ENCODE data around the gene NRTN.

NRTN gene

GRCh38 chr19:5782945-5783919 is 21.6 kb upstream of the NRTN start:
- H3K9me3 ChIP-seq (replicated peaks; ENCODE audit: low read length) = no peaks in the 10 kb centered on the region
- no peaks in the 10 kb centered on the region for H3K4me1 ChIP-seq (ENCODE audit: control insufficient read depth, insufficient read depth, low read length)
- H3K9ac ChIP-seq (ENCODE audit: low read depth, low read length) = no peak overlapping the region
- H3K36me3 ChIP-seq (ENCODE audit: insufficient read depth, low read length) = peaks cover 38% of the 10 kb centered on the region
- H3K27me3 ChIP-seq (ENCODE audit: control insufficient read depth, insufficient read depth, low read length) = no peaks in the 10 kb centered on the region
- H3K4me3 ChIP-seq (ENCODE audit: low read length) = no peak overlapping the region
- no peak overlapping the region for H3K4me2 ChIP-seq (ENCODE audit: low read length)

- H3K9ac ChIP-seq (ENCODE audit: low read depth, low read length) = no peak within 1 kb of the TSS
- H3K9me3 ChIP-seq (replicated peaks; ENCODE audit: low read length) = no peaks in the 10 kb centered on the region
- no peaks in the 10 kb centered on the region for H3K4me1 ChIP-seq (ENCODE audit: control insufficient read depth, insufficient read depth, low read length)
- no peaks in the 10 kb centered on the region for H3K27me3 ChIP-seq (ENCODE audit: control insufficient read depth, insufficient read depth, low read length)
- peaks cover 48% of the 10 kb centered on the region for H3K36me3 ChIP-seq (ENCODE audit: insufficient read depth, low read length)
- no peak within 1 kb of the TSS for H3K4me3 ChIP-seq (ENCODE audit: low read length)
- no peak within 1 kb of the TSS for H3K4me2 ChIP-seq (ENCODE audit: low read length)
Observed at GRCh38 chr19:5784581-5785147, 20.2 kb upstream of the NRTN start, which contains the start of gene PRR22. TSS of gene PRR22 (minus strand) at chr19:5784746. CDS start at chr19:5784660, 86 bp downstream.

- H3K9me3 ChIP-seq (replicated peaks; ENCODE audit: low read length) = no peaks in the 10 kb centered on the region
- peaks cover 53% of the 10 kb centered on the region for H3K36me3 ChIP-seq (ENCODE audit: insufficient read depth, low read length)
- no peak overlapping the region for H3K9ac ChIP-seq (ENCODE audit: low read depth, low read length)
- H3K4me3 ChIP-seq (ENCODE audit: low read length) = no peak overlapping the region
- H3K27me3 ChIP-seq (ENCODE audit: control insufficient read depth, insufficient read depth, low read length) = no peaks in the 10 kb centered on the region
- H3K4me1 ChIP-seq (ENCODE audit: control insufficient read depth, insufficient read depth, low read length) = peaks cover 6% of the 10 kb centered on the region
- no peak overlapping the region for H3K4me2 ChIP-seq (ENCODE audit: low read length)
Observed at GRCh38 chr19:5785423-5785822, 19.4 kb upstream of the NRTN start.

- Histone ChIP-seq H3K4me2 (ENCODE audit: low read length) (no peak overlapping the region), H3K9me3 (replicated peaks; ENCODE audit: low read length) (no peaks in the 10 kb centered on the region), H3K27me3 (ENCODE audit: control insufficient read depth, insufficient read depth, low read length) (no peaks in the 10 kb centered on the region), H3K4me1 (ENCODE audit: control insufficient read depth, insufficient read depth, low read length) (peaks cover 6% of the 10 kb centered on the region), H3K4me3 (ENCODE audit: low read length) (no peak overlapping the region), H3K36me3 (ENCODE audit: insufficient read depth, low read length) (peaks cover 53% of the 10 kb centered on the region), H3K9ac (ENCODE audit: low read depth, low read length) (no peak overlapping the region)
Observed at GRCh38 chr19:5786593-5787408, 18.1 kb upstream of the NRTN start.

GRCh38 chr19:5787409-5788182 is 17.3 kb upstream of the NRTN start:
- H3K9ac ChIP-seq (ENCODE audit: low read depth, low read length) = no peak overlapping the region
- no peak overlapping the region for H3K4me3 ChIP-seq (ENCODE audit: low read length)
- no peaks in the 10 kb centered on the region for H3K9me3 ChIP-seq (replicated peaks; ENCODE audit: low read length)
- no peaks in the 10 kb centered on the region for H3K27me3 ChIP-seq (ENCODE audit: control insufficient read depth, insufficient read depth, low read length)
- no peak overlapping the region for H3K4me2 ChIP-seq (ENCODE audit: low read length)
- H3K36me3 ChIP-seq (ENCODE audit: insufficient read depth, low read length) = peaks cover 53% of the 10 kb centered on the region
- peaks cover 6% of the 10 kb centered on the region for H3K4me1 ChIP-seq (ENCODE audit: control insufficient read depth, insufficient read depth, low read length)

- H3K27me3 ChIP-seq (ENCODE audit: control insufficient read depth, insufficient read depth, low read length) = no peaks in the 10 kb centered on the region
- H3K4me2 ChIP-seq (ENCODE audit: low read length) = no peak overlapping the region
- H3K4me3 ChIP-seq (ENCODE audit: low read length) = no peak overlapping the region
- H3K9me3 ChIP-seq (replicated peaks; ENCODE audit: low read length) = no peaks in the 10 kb centered on the region
- peaks cover 6% of the 10 kb centered on the region for H3K4me1 ChIP-seq (ENCODE audit: control insufficient read depth, insufficient read depth, low read length)
- H3K36me3 ChIP-seq (ENCODE audit: insufficient read depth, low read length) = peaks cover 53% of the 10 kb centered on the region
- no peak overlapping the region for H3K9ac ChIP-seq (ENCODE audit: low read depth, low read length)
Observed at GRCh38 chr19:5788422-5788821, 16.4 kb upstream of the NRTN start.

GRCh38 chr19:5789351-5789761 is 15.5 kb upstream of the NRTN start:
- peaks cover 6% of the 10 kb centered on the region for H3K4me1 ChIP-seq (ENCODE audit: control insufficient read depth, insufficient read depth, low read length)
- peaks cover 49% of the 10 kb centered on the region for H3K36me3 ChIP-seq (ENCODE audit: insufficient read depth, low read length)
- H3K4me2 ChIP-seq (ENCODE audit: low read length) = no peak overlapping the region
- no peaks in the 10 kb centered on the region for H3K27me3 ChIP-seq (ENCODE audit: control insufficient read depth, insufficient read depth, low read length)
- no peaks in the 10 kb centered on the region for H3K9me3 ChIP-seq (replicated peaks; ENCODE audit: low read length)
- H3K9ac ChIP-seq (ENCODE audit: low read depth, low read length) = no peak overlapping the region
- no peak overlapping the region for H3K4me3 ChIP-seq (ENCODE audit: low read length)

- peak overlapping the region; percentile 88 for H3K4me2 ChIP-seq (ENCODE audit: low read length)
- H3K4me1 ChIP-seq (ENCODE audit: control insufficient read depth, insufficient read depth, low read length) = peaks cover 6% of the 10 kb centered on the region
- H3K27me3 ChIP-seq (ENCODE audit: control insufficient read depth, insufficient read depth, low read length) = no peaks in the 10 kb centered on the region
- peak overlapping the region; percentile 95 for H3K9ac ChIP-seq (ENCODE audit: low read depth, low read length)
- H3K36me3 ChIP-seq (ENCODE audit: insufficient read depth, low read length) = peaks cover 42% of the 10 kb centered on the region
- no peaks in the 10 kb centered on the region for H3K9me3 ChIP-seq (replicated peaks; ENCODE audit: low read length)
- H3K4me3 ChIP-seq (ENCODE audit: low read length) = peak overlapping the region; percentile 86
Observed at GRCh38 chr19:5789886-5790558, 14.8 kb upstream of the NRTN start.

GRCh38 chr19:5790559-5791520 is 14.0 kb upstream of the NRTN start, which contains the start of gene DUS3L:
TSS of gene DUS3L (minus strand) at chr19:5791163. CDS start at chr19:5791141, 22 bp downstream.
- H3K9ac ChIP-seq (ENCODE audit: low read depth, low read length) = peak within 1 kb of the TSS; percentile 95
- no peaks in the 10 kb centered on the region for H3K9me3 ChIP-seq (replicated peaks; ENCODE audit: low read length)
- peaks cover 6% of the 10 kb centered on the region for H3K4me1 ChIP-seq (ENCODE audit: control insufficient read depth, insufficient read depth, low read length)
- no peaks in the 10 kb centered on the region for H3K27me3 ChIP-seq (ENCODE audit: control insufficient read depth, insufficient read depth, low read length)
- peaks cover 36% of the 10 kb centered on the region for H3K36me3 ChIP-seq (ENCODE audit: insufficient read depth, low read length)
- H3K4me3 ChIP-seq (ENCODE audit: low read length) = peak within 1 kb of the TSS; percentile 86
- H3K4me2 ChIP-seq (ENCODE audit: low read length) = peak within 1 kb of the TSS; percentile 88
